Immature natural killer cell (primary cell): Measurements from ENCODE around the gene KCND3. TPM values are rescaled to one million over a fixed set of nuclear protein-coding genes. Genes with fewer than 3 reads are reported as not detected.

Experiments
- DNase-seq, 3 donors: peaks; one replicate each; pipeline ENCODE4 v3.0.0; 2022; ENCODE audit warnings: mixed read lengths in 1 of 3
- H3K27ac Mint-ChIP-seq, 6 donors: one replicate each; pipeline ENCODE4 v1.8.0; 2020; ENCODE audit warnings: mixed read lengths in 6 of 6, mild to moderate bottlenecking in 5 of 6, inconsistent platforms in 4 of 6, moderate library complexity in 3 of 6
- H3K27me3 Mint-ChIP-seq, 3 donors: one replicate each; pipeline ENCODE4 v1.8.0; 2020 to 2021; ENCODE audit warnings: low read depth in 3 of 3, mild to moderate bottlenecking in 3 of 3, mixed read lengths in 3 of 3, moderate library complexity in 3 of 3, inconsistent platforms in 1 of 3
- H3K36me3 Mint-ChIP-seq, 3 donors: one replicate each; pipeline ENCODE4 v1.8.0; 2020; ENCODE audit warnings: mixed read lengths in 3 of 3, inconsistent platforms in 2 of 3, mild to moderate bottlenecking in 2 of 3
- H3K4me1 Mint-ChIP-seq, 2 donors: one replicate each; pipeline ENCODE4 v1.8.0; 2020; ENCODE audit warnings: inconsistent platforms in 2 of 2, mild to moderate bottlenecking in 2 of 2, mixed read lengths in 2 of 2, moderate library complexity in 1 of 2
- H3K4me3 Mint-ChIP-seq, 5 donors: one replicate each; pipeline ENCODE4 v1.8.0; 2020; ENCODE audit warnings: mild to moderate bottlenecking in 5 of 5, mixed read lengths in 5 of 5, inconsistent platforms in 3 of 5, moderate library complexity in 3 of 5
- H3K9me3 Mint-ChIP-seq, 6 donors: one replicate each; pipeline ENCODE4 v1.8.0; 2020; ENCODE audit warnings: mild to moderate bottlenecking in 6 of 6, mixed read lengths in 6 of 6, inconsistent platforms in 4 of 6, moderate library complexity in 3 of 6
- polyA plus RNA-seq, 3 donors: library from polyadenylated mRNA; unstranded; fragments of 300-500 nt; fragmentation: Illumina TruSeq; gene quantifications; one replicate each; pipeline ENCODE4 v1.2.3, GENCODE V29; 2021

KCND3 gene
- polyA plus RNA-seq, 3 donors from 2014 or later, result 0.35 TPM; not detected in 2

- H3K9me3 Mint-ChIP-seq, result peaks cover 0 to 2% (median 0%) of the 10 kb centered on the region in 6 donors
- DNase-seq, result no peak
- no peak overlapping the region for H3K4me3 Mint-ChIP-seq
- H3K27me3 Mint-ChIP-seq, result peaks cover 5 to 7% (median 6%) of the 10 kb centered on the region in 3 donors
- H3K27ac Mint-ChIP-seq, result no peak overlapping the region
- no peaks in the 10 kb centered on the region for H3K4me1 Mint-ChIP-seq
- H3K36me3 Mint-ChIP-seq, result no peaks in the 10 kb centered on the region
These were observed 102.1 kb downstream of the KCND3 start for GRCh38 chr1:111887385-111887784.

GRCh38 chr1:111886741-111887140, 102.7 kb downstream of the KCND3 start:
- no peaks in the 10 kb centered on the region for H3K4me1 Mint-ChIP-seq

GRCh38 chr1:111884772-111885443, 104.6 kb downstream of the KCND3 start:
- DNase-seq, result no peak
- Mint-ChIP-seq H3K9me3 (peaks cover 0 to 2% (median 0%) of the 10 kb centered on the region in 6 donors), H3K36me3 (no peaks in the 10 kb centered on the region), H3K4me3 (no peak overlapping the region), H3K27me3 (peaks cover 7 to 10% (median 9%) of the 10 kb centered on the region in 3 donors), H3K4me1 (no peaks in the 10 kb centered on the region), H3K27ac (no peak overlapping the region)

More at GRCh38 chr1:111886741-111887140, 102.7 kb downstream of the KCND3 start:
- Mint-ChIP-seq H3K27me3 (peaks cover 5 to 7% (median 6%) of the 10 kb centered on the region in 3 donors), H3K36me3 (no peaks in the 10 kb centered on the region), H3K4me3 (no peak overlapping the region), H3K27ac (no peak overlapping the region), H3K9me3 (peaks cover 0 to 2% (median 0%) of the 10 kb centered on the region in 6 donors)
- no peak for DNase-seq

GRCh38 chr1:111882986-111883560, 106.4 kb downstream of the KCND3 start:
- H3K9me3 Mint-ChIP-seq, result peaks cover 0 to 2% (median 0%) of the 10 kb centered on the region in 6 donors
- no peak overlapping the region for H3K27ac Mint-ChIP-seq
- H3K4me3 Mint-ChIP-seq, result no peak overlapping the region
- no peaks in the 10 kb centered on the region for H3K4me1 Mint-ChIP-seq
- H3K36me3 Mint-ChIP-seq, result no peaks in the 10 kb centered on the region
- no peak for DNase-seq
- H3K27me3 Mint-ChIP-seq, result peaks cover 7 to 10% (median 7%) of the 10 kb centered on the region in 3 donors

- no peaks in the 10 kb centered on the region for H3K36me3 Mint-ChIP-seq
- no peaks in the 10 kb centered on the region for H3K4me1 Mint-ChIP-seq
- peaks cover 7 to 9% (median 7%) of the 10 kb centered on the region in 3 donors for H3K27me3 Mint-ChIP-seq
- H3K27ac Mint-ChIP-seq, result no peak overlapping the region
- no peak for DNase-seq
- H3K4me3 Mint-ChIP-seq, result no peak overlapping the region
- H3K9me3 Mint-ChIP-seq, result peaks cover 0 to 2% (median 0%) of the 10 kb centered on the region in 6 donors
These were observed 106.9 kb downstream of the KCND3 start for GRCh38 chr1:111882559-111882958.

- H3K36me3 Mint-ChIP-seq, result no peaks in the 10 kb centered on the region
- H3K27me3 Mint-ChIP-seq, result peaks cover 7 to 13% (median 7%) of the 10 kb centered on the region in 3 donors
- H3K4me1 Mint-ChIP-seq, result no peaks in the 10 kb centered on the region
- DNase-seq, result no peak
- no peak overlapping the region for H3K4me3 Mint-ChIP-seq
- peaks cover 0 to 2% (median 0%) of the 10 kb centered on the region in 6 donors for H3K9me3 Mint-ChIP-seq
- H3K27ac Mint-ChIP-seq, result no peak overlapping the region
These were observed 108.3 kb downstream of the KCND3 start for GRCh38 chr1:111880881-111881837.

- Mint-ChIP-seq H3K27ac (no peak overlapping the region), H3K9me3 (no peaks in the 10 kb centered on the region), H3K36me3 (no peaks in the 10 kb centered on the region), H3K4me1 (no peaks in the 10 kb centered on the region), H3K27me3 (peaks cover 3 to 14% (median 4%) of the 10 kb centered on the region in 3 donors), H3K4me3 (no peak overlapping the region)
- no peak for DNase-seq
These were observed 110.4 kb downstream of the KCND3 start for GRCh38 chr1:111879081-111879480.

GRCh38 chr1:111878649-111879048, 110.8 kb downstream of the KCND3 start:
- no peaks in the 10 kb centered on the region for H3K4me1 Mint-ChIP-seq
- DNase-seq, result no peak
- H3K27me3 Mint-ChIP-seq, result peaks cover 3 to 15% (median 4%) of the 10 kb centered on the region in 3 donors
- no peaks in the 10 kb centered on the region for H3K36me3 Mint-ChIP-seq
- H3K4me3 Mint-ChIP-seq, result no peak overlapping the region
- H3K9me3 Mint-ChIP-seq, result no peaks in the 10 kb centered on the region
- no peak overlapping the region for H3K27ac Mint-ChIP-seq

- no peaks in the 10 kb centered on the region for H3K36me3 Mint-ChIP-seq
- no peak overlapping the region for H3K27ac Mint-ChIP-seq
- no peak overlapping the region for H3K4me3 Mint-ChIP-seq
- no peak for DNase-seq
- no peaks in the 10 kb centered on the region for H3K9me3 Mint-ChIP-seq
- H3K4me1 Mint-ChIP-seq, result no peaks in the 10 kb centered on the region
- peaks cover 2 to 16% (median 3%) of the 10 kb centered on the region in 3 donors for H3K27me3 Mint-ChIP-seq
These were observed 111.4 kb downstream of the KCND3 start for GRCh38 chr1:111878091-111878490.

GRCh38 chr1:111876631-111877030, 112.8 kb downstream of the KCND3 start:
- H3K4me1 Mint-ChIP-seq, result no peaks in the 10 kb centered on the region
- no peaks in the 10 kb centered on the region for H3K36me3 Mint-ChIP-seq
- no peak overlapping the region for H3K4me3 Mint-ChIP-seq
- peaks cover 2 to 16% (median 3%) of the 10 kb centered on the region in 3 donors for H3K27me3 Mint-ChIP-seq
- DNase-seq, result no peak
- no peaks in the 10 kb centered on the region for H3K9me3 Mint-ChIP-seq
- H3K27ac Mint-ChIP-seq, result no peak overlapping the region

GRCh38 chr1:111875640-111876039, 113.8 kb downstream of the KCND3 start:
- Mint-ChIP-seq H3K4me1 (no peaks in the 10 kb centered on the region), H3K9me3 (no peaks in the 10 kb centered on the region), H3K4me3 (no peak overlapping the region), H3K36me3 (no peaks in the 10 kb centered on the region), H3K27ac (no peak overlapping the region), H3K27me3 (peaks cover 0 to 13% (median 1%) of the 10 kb centered on the region in 3 donors)
- no peak for DNase-seq

GRCh38 chr1:111873460-111874030, 115.9 kb downstream of the KCND3 start:
- H3K27ac Mint-ChIP-seq, result no peak overlapping the region
- H3K27me3 Mint-ChIP-seq, result peaks cover 0 to 15% (median 0%) of the 10 kb centered on the region in 3 donors
- no peaks in the 10 kb centered on the region for H3K9me3 Mint-ChIP-seq
- no peak for DNase-seq
- H3K4me3 Mint-ChIP-seq, result no peak overlapping the region
- no peaks in the 10 kb centered on the region for H3K4me1 Mint-ChIP-seq
- H3K36me3 Mint-ChIP-seq, result no peaks in the 10 kb centered on the region

GRCh38 chr1:111870181-111870580, 119.3 kb downstream of the KCND3 start:
- H3K36me3 Mint-ChIP-seq, result no peaks in the 10 kb centered on the region
- no peaks in the 10 kb centered on the region for H3K9me3 Mint-ChIP-seq
- no peak overlapping the region for H3K4me3 Mint-ChIP-seq
- peaks cover 0 to 16% (median 4%) of the 10 kb centered on the region in 3 donors for H3K27me3 Mint-ChIP-seq
- no peaks in the 10 kb centered on the region for H3K4me1 Mint-ChIP-seq
- no peak for DNase-seq
- no peak overlapping the region for H3K27ac Mint-ChIP-seq
